Measurements from ENCODE around the gene SIRT7.

The SIRT7 gene

DNA sequence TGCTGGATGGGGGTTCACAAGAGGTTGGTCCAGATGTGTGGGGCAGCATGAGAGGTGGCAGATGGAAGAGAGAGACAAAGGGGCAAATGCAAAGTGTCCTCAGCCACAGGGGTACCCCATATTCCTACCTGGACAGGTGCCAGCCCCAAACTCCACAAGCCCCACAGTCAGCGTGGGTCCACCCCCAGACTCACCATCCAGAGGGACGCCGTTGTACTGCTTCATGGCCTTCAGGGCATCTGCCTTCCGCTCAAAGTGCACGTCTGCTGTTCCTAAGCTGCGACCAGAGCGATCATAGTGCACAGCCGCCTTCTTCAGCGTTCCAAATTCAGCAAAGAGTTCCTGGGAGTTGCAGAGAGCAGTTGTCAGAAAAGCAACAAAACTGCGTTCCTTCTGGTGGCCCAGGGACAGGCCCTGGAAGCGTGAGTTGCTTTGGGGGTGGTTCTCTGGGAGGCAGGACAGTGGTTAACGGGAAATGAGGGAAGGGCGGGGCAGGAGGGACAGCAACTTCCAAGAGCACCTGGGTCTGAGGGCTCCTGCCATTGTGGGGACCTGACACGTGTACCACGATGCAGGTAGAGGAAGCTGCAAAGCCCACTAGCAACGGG, 28.9 kb downstream of the SIRT7 start:
- in situ Hi-C loops (cut with MboI; ENCODE audit: low sequenced_read_pairs, unreplicated experiment), result no loop called here
- no peak for DNase-seq (ENCODE audit: low spot score)
- TF ChIP-seq, protein P1, sequence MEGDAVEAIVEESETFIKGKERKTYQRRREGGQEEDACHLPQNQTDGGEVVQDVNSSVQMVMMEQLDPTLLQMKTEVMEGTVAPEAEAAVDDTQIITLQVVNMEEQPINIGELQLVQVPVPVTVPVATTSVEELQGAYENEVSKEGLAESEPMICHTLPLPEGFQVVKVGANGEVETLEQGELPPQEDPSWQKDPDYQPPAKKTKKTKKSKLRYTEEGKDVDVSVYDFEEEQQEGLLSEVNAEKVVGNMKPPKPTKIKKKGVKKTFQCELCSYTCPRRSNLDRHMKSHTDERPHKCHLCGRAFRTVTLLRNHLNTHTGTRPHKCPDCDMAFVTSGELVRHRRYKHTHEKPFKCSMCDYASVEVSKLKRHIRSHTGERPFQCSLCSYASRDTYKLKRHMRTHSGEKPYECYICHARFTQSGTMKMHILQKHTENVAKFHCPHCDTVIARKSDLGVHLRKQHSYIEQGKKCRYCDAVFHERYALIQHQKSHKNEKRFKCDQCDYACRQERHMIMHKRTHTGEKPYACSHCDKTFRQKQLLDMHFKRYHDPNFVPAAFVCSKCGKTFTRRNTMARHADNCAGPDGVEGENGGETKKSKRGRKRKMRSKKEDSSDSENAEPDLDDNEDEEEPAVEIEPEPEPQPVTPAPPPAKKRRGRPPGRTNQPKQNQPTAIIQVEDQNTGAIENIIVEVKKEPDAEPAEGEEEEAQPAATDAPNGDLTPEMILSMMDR (IDR thresholded peaks at IDR 0.05; ENCODE audit: borderline replicate concordance, control extremely low read depth, extremely low read depth, insufficient read depth, missing control alignments), result no peak

DNA sequence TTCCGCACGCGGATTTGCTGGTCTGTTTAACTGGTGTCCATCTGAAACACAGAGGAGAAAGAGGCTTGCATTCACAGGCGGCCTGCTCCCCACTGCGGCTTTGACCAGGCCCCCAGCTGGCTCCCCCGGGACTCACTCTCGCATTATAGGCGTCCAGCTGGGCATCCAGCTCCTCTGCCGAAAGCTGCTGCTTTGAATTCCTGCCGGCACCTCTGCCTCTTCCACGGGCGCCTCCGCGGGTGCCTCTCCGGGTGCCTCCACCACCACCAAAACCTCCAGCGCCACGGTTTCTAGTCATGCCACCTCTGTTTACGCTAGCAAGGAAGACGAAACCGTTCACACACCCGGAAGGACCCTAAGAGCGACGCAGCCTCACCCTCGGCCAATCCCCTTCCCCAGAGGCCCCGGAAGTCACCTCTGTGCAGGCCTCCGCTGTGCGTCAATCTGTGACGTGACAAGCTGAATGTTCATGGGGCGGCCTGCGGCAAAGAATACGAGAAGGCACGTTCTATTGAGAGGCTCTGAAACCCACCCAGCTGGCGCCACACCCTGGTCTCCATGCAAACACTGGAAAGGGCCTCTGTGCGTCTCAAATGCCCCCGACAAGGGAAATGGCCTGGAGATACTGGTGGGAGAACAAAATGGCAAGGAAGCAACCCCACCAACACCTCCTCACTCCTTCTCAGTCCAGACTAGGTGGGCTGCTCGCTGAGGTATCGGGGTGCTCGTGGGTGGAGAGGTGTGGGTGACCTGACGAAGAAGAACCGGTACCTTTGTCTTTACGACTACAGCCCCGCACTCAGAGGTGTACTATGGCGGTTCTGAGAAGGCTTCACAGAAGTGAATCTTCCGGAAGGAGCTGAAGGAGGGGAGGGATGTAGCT, 29.6 kb downstream of the SIRT7 start:
- DNase-seq (ENCODE audit: low spot score), result no peak
- TF ChIP-seq, protein P1 (IDR thresholded peaks at IDR 0.05; ENCODE audit: borderline replicate concordance, control extremely low read depth, extremely low read depth, insufficient read depth, missing control alignments), result no peak
- in situ Hi-C loops (cut with MboI; ENCODE audit: low sequenced_read_pairs, unreplicated experiment), result no loop called here

DNA sequence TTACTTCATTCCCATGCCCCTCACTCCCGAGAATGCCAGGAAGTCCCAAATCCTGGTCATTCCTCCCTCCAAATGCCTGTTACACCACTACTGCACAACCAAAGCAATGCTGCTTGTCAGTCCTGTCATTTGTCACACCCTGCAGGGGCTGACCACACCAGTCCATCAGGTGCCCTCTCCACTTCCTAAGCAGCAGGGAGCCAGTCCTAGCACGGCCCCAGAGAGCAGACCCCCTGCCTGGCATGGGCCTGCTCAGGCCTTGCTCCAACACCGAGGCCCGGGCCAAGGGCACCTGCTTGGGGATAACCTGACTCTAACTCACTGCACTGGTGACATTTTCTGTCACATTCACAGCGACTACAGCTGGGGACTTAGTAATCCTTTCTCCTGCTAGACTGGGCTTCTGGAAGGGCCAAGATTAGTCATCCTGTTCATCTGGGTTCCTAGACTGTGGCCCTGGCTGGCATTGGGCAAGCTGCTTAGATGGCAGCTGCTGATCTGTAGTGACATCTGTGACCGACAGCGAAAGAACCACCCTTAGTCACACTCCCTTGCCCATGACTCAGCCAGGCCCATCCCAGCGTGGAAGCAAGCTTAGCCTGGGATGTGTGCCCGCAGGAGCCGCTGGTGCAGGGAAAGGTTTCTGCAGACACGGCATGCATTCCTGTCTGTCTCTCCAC, 32.0 kb downstream of the SIRT7 start:
- DNase-seq (ENCODE audit: low spot score), result no peak
- TF ChIP-seq, protein P1 (IDR thresholded peaks at IDR 0.05; ENCODE audit: borderline replicate concordance, control extremely low read depth, extremely low read depth, insufficient read depth, missing control alignments), result no peak
- in situ Hi-C loops (cut with MboI; ENCODE audit: low sequenced_read_pairs, unreplicated experiment), result no loop called here

GRCh38 chr17:81885454-81885853, 32.5 kb downstream of the SIRT7 start:
- in situ Hi-C loops (cut with MboI; ENCODE audit: low sequenced_read_pairs, unreplicated experiment), result no loop called here
- TF ChIP-seq, protein P1 (IDR thresholded peaks at IDR 0.05; ENCODE audit: borderline replicate concordance, control extremely low read depth, extremely low read depth, insufficient read depth, missing control alignments), result no peak
- DNase-seq (ENCODE audit: low spot score), result no peak

DNA sequence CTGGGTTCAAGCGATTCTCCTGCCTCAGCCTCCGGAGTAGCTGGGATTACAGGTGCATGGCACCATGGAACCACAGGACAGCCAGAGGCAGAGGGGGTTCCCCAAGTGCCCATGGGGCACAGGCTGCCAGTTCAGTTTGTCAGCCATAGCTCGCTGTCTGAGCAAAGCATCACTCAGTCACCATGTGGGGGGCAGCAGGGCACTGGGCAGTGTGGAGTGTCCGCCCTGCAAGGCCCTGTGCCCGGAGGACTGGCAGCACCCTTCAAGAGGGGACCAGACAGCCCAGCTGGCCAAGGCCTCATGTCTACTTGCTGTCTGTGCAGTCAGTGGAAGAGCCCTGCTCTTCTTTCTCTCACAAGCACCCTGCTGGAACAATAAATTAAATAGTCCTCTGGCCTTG, 33.0 kb downstream of the SIRT7 start:
- no peak for DNase-seq (ENCODE audit: low spot score)
- in situ Hi-C loops (cut with MboI; ENCODE audit: low sequenced_read_pairs, unreplicated experiment), result no loop called here
- TF ChIP-seq, protein P1 (IDR thresholded peaks at IDR 0.05; ENCODE audit: borderline replicate concordance, control extremely low read depth, extremely low read depth, insufficient read depth, missing control alignments), result no peak

- in situ Hi-C loops (cut with MboI; ENCODE audit: low sequenced_read_pairs, unreplicated experiment), result no loop called here
- no peak for DNase-seq (ENCODE audit: low spot score)
- TF ChIP-seq, protein P1 (IDR thresholded peaks at IDR 0.05; ENCODE audit: borderline replicate concordance, control extremely low read depth, extremely low read depth, insufficient read depth, missing control alignments), result no peak
These were observed 33.5 kb downstream of the SIRT7 start for GRCh38 chr17:81884520-81884919.

All from GM13976 (cell line).